Mucosa of gallbladder (tissue), 1 donor: ENCODE measurements around the gene MARS1. TPM values are rescaled to one million over a fixed set of nuclear protein-coding genes. Genes with fewer than 3 reads are reported as not detected.
A peak's percentile ranks its signal among the peaks of the same experiment; 100 is the strongest.

Experiments
- DNase-seq: peaks from one replicate; pipeline ENCODE4 v3.0.0-alpha.2; 2020; ENCODE audit warnings: low spot score
- total RNA-seq: library from RNA; stranded (reverse); gene quantifications from one replicate; pipeline ENCODE4 v1.2.1, GENCODE V29; 2021
- donor health status: DM: no; HTN: no; CAD: no.

Gene MARS1
- total RNA-seq, 1 donor from 2014 or later, result 116 TPM

DNA sequence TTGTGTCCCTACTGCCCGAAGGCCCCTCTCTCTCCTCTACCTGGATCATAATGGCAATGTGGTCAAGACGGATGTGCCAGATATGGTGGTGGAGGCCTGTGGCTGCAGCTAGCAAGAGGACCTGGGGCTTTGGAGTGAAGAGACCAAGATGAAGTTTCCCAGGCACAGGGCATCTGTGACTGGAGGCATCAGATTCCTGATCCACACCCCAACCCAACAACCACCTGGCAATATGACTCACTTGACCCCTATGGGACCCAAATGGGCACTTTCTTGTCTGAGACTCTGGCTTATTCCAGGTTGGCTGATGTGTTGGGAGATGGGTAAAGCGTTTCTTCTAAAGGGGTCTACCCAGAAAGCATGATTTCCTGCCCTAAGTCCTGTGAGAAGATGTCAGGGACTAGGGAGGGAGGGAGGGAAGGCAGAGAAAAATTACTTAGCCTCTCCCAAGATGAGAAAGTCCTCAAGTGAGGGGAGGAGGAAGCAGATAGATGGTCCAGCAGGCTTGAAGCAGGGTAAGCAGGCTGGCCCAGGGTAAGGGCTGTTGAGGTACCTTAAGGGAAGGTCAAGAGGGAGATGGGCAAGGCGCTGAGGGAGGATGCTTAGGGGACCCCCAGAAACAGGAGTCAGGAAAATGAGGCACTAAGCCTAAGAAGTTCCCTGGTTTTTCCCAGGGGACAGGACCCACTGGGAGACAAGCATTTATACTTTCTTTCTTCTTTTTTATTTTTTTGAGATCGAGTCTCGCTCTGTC lies 31.0 kb upstream of the MARS1 start:
- DNase-seq, result no peak

- DNase-seq, result no peak
These were observed 29.2 kb upstream of the MARS1 start for GRCh38 chr12:57458665-57459054.

DNA sequence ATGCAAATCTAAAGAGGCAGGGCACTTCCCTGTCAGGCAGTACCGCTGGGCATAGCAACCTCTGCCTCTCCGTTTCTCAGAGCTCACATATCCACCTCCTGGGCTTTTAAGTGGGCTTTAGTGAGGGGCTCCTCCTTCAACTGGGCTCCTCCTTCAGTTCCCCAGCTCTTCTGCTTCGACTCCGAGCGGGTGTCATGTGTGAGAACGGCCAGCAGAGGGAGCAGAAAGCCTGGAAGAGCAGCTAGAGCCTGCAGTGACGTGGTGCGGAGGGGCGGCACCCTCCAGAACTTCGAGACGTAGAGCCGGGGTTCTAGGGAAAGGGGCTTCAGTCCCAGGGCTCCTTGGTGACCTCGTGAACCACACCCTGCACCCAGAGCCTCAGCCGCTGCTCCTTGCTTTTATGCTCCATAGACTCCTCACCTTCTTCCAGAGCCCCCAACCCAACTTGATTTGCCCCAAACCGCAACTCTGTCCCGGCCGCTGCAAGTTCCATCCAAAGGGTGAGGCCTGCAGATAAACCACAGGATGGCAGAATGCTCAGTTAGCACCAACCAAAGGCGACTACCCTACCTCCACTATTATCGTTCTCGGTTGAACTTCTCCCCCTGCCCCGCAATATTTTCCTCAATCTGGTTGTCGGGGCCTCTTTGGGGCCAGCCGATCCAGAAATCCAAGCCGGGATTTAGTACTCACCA lies 28.7 kb upstream of the MARS1 start:
- peak; percentile 94 for DNase-seq

DNA sequence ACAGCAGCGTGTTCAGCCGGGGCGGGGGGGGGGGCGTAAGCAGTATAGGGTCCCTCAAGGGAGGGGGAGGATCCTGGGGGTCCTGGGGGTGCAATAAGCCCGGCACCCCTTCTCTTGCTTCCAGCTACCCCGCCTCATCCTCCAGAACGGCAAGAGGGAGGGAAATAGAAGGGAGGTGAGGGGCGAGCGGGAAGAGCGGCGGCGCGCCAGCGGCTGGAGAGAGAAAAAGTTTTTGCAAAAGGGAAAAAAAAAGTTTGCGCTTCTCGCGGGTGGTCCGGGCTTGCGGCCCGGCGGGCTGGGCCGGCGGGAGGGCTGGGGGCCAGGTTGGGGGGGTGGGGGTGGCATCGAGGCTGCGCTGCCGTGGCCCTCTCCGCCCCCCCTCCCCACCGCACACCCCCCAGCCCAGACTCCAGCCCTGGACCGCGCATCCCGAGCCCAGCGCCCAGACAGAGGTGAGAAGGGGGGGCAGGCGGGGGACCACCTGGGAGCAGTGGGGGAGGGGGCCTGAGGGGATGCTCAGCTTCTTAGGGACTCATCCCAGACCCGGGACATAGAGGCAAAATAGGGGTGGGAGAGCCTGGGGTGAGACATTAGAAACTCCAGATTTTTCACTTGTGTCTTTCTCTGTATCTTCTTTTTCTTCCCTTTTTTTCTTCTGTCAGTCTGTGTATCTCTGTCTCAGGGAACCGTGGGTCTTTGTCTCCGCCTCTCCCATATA lies 28.0 kb upstream of the MARS1 start, which contains the start of gene GLI1:
GLI1 (plus strand) TSS at position 36 of the 718 bp plus-strand sequence. CDS start 3,907 bp downstream, outside the sequence.
- no peak for DNase-seq

DNA sequence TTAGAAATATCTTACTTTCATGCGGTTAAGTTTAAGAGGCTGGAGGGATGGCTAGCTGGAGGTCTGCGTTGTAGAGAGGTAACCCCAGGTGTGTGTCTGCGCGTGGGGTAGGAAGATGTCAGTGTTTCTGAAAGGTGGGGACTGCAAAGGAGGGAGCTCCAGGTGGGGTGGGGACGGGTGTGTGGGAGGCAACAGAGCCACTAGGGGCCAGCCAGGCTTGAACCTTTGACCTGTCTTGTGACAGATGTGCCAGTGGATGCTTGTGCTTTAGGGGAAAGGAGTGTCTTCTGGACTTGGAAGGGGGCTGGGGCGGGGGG lies 27.4 kb upstream of the MARS1 start:
- DNase-seq, result no peak

GRCh38 chr12:57460841-57461275 lies 27.0 kb upstream of the MARS1 start:
- DNase-seq, result no peak

GRCh38 chr12:57461276-57461916 lies 26.5 kb upstream of the MARS1 start:
- DNase-seq, result peak; percentile 58

DNA sequence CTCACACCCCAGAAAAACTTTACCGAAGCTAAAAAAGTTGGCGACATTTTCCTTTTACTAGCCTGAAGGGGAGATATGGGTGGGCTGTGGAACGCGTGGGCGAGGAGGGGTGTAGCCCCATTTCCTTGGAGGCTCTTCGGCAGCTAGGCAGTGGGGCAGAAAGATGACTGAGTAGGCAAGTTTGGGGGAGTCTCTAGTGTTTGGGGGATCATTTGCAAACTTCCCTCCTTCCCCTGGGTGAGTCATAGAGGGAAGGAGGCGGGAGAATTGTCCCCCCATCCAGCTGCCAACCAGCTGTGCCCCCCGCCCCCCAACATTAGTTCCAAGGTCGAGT lies 26.0 kb upstream of the MARS1 start:
- DNase-seq, result no peak

- DNase-seq, result peak; percentile 85
These were observed 25.5 kb upstream of the MARS1 start for GRCh38 chr12:57462251-57462911.

- no peak for DNase-seq
These were observed 25.0 kb upstream of the MARS1 start for GRCh38 chr12:57462912-57463253.

DNA sequence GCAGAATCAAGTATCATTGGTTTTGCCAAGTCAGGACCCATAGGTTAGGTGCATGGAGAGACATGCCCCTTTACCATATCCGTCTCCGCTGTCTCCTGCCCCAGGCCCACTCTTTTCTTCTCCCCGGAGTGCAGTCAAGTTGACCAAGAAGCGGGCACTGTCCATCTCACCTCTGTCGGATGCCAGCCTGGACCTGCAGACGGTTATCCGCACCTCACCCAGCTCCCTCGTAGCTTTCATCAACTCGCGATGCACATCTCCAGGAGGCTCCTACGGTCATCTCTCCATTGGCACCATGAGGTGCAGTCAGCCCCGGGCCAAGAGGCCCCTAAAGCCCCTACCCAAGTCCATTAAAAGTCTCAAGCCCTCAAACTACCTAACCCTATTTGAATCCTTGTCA lies 23.3 kb upstream of the MARS1 start:
- DNase-seq, result no peak

DNA sequence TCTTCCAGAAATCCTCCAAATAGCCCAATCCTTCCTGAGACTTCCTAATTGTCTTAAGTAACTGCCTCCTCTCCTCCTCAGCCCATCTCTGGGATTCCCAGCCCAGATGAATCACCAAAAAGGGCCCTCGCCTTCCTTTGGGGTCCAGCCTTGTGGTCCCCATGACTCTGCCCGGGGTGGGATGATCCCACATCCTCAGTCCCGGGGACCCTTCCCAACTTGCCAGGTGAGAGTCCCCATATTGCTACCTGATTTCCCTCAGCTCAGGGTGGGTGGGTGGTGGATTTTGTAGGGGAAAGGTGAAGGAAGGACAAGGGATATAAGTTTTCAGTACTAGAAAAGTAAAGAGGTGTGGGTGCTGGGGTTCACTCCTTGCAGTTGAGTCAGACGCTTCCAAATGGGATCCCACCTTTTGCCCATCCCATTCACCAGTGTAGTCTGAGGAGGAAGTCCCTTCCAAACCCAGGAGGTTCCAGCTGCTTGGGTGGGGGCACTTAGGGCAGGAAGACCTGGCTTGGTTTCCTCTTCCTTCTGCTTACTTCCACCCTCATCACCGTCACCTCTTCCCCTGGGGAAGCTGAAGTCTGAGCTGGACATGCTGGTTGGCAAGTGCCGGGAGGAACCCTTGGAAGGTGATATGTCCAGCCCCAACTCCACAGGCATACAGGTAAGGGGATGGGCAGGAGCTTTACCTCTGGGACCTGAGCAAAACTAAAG lies 22.7 kb upstream of the MARS1 start:
- DNase-seq, result no peak

DNA sequence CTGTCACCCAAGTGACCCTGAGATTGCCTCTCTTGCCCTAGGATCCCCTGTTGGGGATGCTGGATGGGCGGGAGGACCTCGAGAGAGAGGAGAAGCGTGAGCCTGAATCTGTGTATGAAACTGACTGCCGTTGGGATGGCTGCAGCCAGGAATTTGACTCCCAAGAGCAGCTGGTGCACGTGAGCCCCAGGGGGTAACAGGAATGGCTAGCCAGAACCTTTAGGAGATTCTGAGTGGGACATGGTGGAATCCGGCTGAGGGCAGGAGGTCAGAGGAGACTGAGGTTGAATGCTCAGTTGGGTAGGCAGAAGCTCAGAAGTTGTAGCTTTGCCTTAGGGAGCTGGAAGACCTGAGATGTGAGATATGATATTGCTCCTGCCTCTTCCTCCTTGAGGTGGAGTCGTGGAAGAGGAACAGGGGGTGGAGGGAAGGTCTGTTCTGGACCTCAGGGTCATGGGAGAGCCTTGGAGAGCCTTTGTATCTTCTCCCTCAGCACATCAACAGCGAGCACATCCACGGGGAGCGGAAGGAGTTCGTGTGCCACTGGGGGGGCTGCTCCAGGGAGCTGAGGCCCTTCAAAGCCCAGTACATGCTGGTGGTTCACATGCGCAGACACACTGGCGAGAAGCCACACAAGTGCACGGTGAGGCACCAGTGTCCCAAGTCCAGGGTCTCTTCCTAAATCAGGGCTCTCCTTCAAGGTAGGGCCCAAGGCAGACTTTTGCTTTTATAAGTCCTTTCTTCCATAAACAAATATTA lies 21.9 kb upstream of the MARS1 start:
- no peak for DNase-seq

GRCh38 chr12:57467212-57467874 lies 20.5 kb upstream of the MARS1 start:
- no peak for DNase-seq

DNA sequence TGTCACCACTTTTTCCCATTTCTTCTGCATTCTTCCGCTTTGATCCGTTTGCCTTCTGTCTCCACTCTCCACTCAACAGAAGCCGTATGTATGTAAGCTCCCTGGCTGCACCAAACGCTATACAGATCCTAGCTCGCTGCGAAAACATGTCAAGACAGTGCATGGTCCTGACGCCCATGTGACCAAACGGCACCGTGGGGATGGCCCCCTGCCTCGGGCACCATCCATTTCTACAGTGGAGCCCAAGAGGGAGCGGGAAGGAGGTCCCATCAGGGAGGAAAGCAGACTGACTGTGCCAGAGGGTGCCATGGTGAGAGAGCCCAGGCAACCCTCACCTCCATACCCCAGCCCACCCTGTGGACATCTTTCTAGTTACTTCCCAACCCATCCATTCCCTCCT lies 20.0 kb upstream of the MARS1 start:
- DNase-seq, result no peak

GRCh38 chr12:57469296-57470164 lies 18.3 kb upstream of the MARS1 start:
- DNase-seq, result no peak

GRCh38 chr12:57470286-57470969 lies 17.4 kb upstream of the MARS1 start:
- no peak for DNase-seq

DNA sequence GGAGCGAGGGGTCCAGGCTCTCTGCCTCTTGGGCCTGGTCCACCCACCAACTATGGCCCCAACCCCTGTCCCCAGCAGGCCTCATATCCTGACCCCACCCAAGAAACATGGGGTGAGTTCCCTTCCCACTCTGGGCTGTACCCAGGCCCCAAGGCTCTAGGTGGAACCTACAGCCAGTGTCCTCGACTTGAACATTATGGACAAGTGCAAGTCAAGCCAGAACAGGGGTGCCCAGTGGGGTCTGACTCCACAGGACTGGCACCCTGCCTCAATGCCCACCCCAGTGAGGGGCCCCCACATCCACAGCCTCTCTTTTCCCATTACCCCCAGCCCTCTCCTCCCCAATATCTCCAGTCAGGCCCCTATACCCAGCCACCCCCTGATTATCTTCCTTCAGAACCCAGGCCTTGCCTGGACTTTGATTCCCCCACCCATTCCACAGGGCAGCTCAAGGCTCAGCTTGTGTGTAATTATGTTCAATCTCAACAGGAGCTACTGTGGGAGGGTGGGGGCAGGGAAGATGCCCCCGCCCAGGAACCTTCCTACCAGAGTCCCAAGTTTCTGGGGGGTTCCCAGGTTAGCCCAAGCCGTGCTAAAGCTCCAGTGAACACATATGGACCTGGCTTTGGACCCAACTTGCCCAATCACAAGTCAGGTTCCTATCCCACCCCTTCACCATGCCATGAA lies 16.8 kb upstream of the MARS1 start:
- DNase-seq, result no peak
